ENCODE data around the gene MAPT. TPM values are rescaled to one million over a fixed set of nuclear protein-coding genes. Genes with fewer than 3 reads are reported as not detected.
"Not testable (repeated sequence)": the region's sequence is repeated elsewhere in the genome, so short reads cannot be mapped to it uniquely, and the experiment has no call there.

The MAPT gene
- total RNA-seq, 1 donor from 2014 or later: 0.06 TPM

DNA sequence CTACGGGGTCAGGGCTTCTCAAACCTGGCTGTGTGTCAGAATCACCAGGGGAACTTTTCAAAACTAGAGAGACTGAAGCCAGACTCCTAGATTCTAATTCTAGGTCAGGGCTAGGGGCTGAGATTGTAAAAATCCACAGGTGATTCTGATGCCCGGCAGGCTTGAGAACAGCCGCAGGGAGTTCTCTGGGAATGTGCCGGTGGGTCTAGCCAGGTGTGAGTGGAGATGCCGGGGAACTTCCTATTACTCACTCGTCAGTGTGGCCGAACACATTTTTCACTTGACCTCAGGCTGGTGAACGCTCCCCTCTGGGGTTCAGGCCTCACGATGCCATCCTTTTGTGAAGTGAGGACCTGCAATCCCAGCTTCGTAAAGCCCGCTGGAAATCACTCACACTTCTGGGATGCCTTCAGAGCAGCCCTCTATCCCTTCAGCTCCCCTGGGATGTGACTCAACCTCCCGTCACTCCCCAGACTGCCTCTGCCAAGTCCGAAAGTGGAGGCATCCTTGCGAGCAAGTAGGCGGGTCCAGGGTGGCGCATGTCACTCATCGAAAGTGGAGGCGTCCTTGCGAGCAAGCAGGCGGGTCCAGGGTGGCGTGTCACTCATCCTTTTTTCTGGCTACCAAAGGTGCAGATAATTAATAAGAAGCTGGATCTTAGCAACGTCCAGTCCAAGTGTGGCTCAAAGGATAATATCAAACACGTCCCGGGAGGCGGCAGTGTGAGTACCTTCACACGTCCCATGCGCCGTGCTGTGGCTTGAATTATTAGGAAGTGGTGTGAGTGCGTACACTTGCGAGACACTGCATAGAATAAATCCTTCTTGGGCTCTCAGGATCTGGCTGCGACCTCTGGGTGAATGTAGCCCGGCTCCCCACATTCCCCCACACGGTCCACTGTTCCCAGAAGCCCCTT, 115.6 kb downstream of the MAPT start:
- TF ChIP-seq, protein P1, sequence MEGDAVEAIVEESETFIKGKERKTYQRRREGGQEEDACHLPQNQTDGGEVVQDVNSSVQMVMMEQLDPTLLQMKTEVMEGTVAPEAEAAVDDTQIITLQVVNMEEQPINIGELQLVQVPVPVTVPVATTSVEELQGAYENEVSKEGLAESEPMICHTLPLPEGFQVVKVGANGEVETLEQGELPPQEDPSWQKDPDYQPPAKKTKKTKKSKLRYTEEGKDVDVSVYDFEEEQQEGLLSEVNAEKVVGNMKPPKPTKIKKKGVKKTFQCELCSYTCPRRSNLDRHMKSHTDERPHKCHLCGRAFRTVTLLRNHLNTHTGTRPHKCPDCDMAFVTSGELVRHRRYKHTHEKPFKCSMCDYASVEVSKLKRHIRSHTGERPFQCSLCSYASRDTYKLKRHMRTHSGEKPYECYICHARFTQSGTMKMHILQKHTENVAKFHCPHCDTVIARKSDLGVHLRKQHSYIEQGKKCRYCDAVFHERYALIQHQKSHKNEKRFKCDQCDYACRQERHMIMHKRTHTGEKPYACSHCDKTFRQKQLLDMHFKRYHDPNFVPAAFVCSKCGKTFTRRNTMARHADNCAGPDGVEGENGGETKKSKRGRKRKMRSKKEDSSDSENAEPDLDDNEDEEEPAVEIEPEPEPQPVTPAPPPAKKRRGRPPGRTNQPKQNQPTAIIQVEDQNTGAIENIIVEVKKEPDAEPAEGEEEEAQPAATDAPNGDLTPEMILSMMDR (conservative IDR thresholded peaks at IDR 0.05; ENCODE audit: low read depth, low read length): no peak
- DNase-seq (ENCODE audit: low read depth): no peak
- H3K4me3 ChIP-seq (ENCODE audit: low read depth, low read length): no peak overlapping the region

GRCh38 chr17:46010597-46011186, 116.3 kb downstream of the MAPT start:
- TF ChIP-seq, protein P1 (conservative IDR thresholded peaks at IDR 0.05; ENCODE audit: low read depth, low read length): no peak
- H3K4me3 ChIP-seq (ENCODE audit: low read depth, low read length): no peak overlapping the region
- DNase-seq (ENCODE audit: low read depth): no peak

GRCh38 chr17:46011711-46012505, 117.6 kb downstream of the MAPT start:
- H3K4me3 ChIP-seq (ENCODE audit: low read depth, low read length): no peak overlapping the region
- no peak for DNase-seq (ENCODE audit: low read depth)
- TF ChIP-seq, protein P1 (conservative IDR thresholded peaks at IDR 0.05; ENCODE audit: low read depth, low read length): no peak

- TF ChIP-seq, protein P1 (conservative IDR thresholded peaks at IDR 0.05; ENCODE audit: low read depth, low read length): no peak
- no peak for DNase-seq (ENCODE audit: low read depth)
- no peak overlapping the region for H3K4me3 ChIP-seq (ENCODE audit: low read depth, low read length)
Observed at GRCh38 chr17:46012506-46013079, 118.2 kb downstream of the MAPT start.

DNA sequence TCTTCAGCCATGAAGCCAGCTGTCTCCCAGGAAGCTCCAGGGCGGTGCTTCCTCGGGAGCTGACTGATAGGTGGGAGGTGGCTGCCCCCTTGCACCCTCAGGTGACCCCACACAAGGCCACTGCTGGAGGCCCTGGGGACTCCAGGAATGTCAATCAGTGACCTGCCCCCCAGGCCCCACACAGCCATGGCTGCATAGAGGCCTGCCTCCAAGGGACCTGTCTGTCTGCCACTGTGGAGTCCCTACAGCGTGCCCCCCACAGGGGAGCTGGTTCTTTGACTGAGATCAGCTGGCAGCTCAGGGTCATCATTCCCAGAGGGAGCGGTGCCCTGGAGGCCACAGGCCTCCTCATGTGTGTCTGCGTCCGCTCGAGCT, 118.8 kb downstream of the MAPT start:
- DNase-seq (ENCODE audit: low read depth): no peak
- no peak overlapping the region for H3K4me3 ChIP-seq (ENCODE audit: low read depth, low read length)
- TF ChIP-seq, protein P1 (conservative IDR thresholded peaks at IDR 0.05; ENCODE audit: low read depth, low read length): no peak

GRCh38 chr17:46013502-46014165, 119.3 kb downstream of the MAPT start:
- TF ChIP-seq, protein P1 (conservative IDR thresholded peaks at IDR 0.05; ENCODE audit: low read depth, low read length): no peak
- no peak for DNase-seq (ENCODE audit: low read depth)
- no peak overlapping the region for H3K4me3 ChIP-seq (ENCODE audit: low read depth, low read length)

DNA sequence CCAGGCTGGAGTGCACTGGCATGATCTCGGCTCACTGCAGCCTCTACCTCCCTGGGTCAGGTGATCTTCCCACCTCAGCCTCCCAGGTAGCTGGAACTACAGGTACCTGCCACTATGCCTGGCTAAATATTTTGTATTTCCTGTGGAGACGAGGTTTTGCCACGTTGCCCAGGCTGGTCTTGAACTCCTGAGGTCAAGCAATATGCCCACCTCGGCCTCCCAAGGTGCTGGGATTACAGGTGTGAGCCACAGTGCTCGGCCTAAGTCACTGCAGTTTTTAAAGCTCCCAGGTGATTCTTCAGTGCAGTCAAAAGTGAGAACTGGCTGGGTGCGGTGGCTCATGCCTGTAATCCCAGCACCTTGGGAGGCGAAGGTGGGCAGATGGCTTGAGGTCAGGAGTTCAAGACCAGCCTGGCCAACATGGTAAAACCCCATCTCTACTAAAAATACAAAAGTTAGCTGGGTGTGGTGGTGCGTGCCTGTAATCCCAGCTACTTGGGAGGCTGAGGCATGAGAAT, 125.1 kb downstream of the MAPT start:
- DNase-seq (ENCODE audit: low read depth); H3K4me3 ChIP-seq (ENCODE audit: low read depth, low read length): not testable (repeated sequence)

Measured in epithelial cell of proximal tubule (primary cell).